Mucosa of rectum (tissue), 2 donors: ENCODE results near the gene CD55.
"Not testable (repeated sequence)": the region's sequence is repeated elsewhere in the genome, so short reads cannot be mapped to it uniquely, and the experiment has no call there.

Experiments
- H3K27ac ChIP-seq, 2 donors: one replicate each; pipeline ENCODE4 v1.7.0; 2013; ENCODE audit warnings: inconsistent platforms in 2 of 2, low read depth in 2 of 2, low read length in 2 of 2
- H3K27me3 ChIP-seq, 2 donors: one replicate each; pipeline ENCODE4 v1.7.0; 2013; ENCODE audit warnings: low read length in 2 of 2; ENCODE audit not compliant: control insufficient read depth in 2 of 2, insufficient read depth in 2 of 2
- H3K36me3 ChIP-seq, 2 donors: one replicate each; pipeline ENCODE4 v1.7.0; 2013; ENCODE audit warnings: low read length in 2 of 2; ENCODE audit not compliant: control insufficient read depth in 2 of 2, insufficient read depth in 2 of 2
- H3K4me1 ChIP-seq, 2 donors: one replicate each; pipeline ENCODE4 v1.7.0; 2013; ENCODE audit warnings: low read length in 2 of 2, mild to moderate bottlenecking in 1 of 2; ENCODE audit not compliant: control insufficient read depth in 2 of 2, insufficient read depth in 2 of 2
- H3K4me3 ChIP-seq, 2 donors: one replicate each; pipeline ENCODE4 v1.7.0; 2013; ENCODE audit warnings: low read length in 2 of 2
- H3K9ac ChIP-seq, 2 donors: one replicate each; pipeline ENCODE4 v1.7.0; 2013; ENCODE audit warnings: low read length in 2 of 2, low read depth in 1 of 2, mild to moderate bottlenecking in 1 of 2
- H3K9me3 ChIP-seq, 2 donors: one replicate each; pipeline ENCODE4 v1.7.0; 2013; ENCODE audit warnings: low read length in 2 of 2; ENCODE audit not compliant: control insufficient read depth in 2 of 2
- donor health status: healthy.
- donor health status: Normal muscosa, but diverticular disease.

CD55 gene

DNA sequence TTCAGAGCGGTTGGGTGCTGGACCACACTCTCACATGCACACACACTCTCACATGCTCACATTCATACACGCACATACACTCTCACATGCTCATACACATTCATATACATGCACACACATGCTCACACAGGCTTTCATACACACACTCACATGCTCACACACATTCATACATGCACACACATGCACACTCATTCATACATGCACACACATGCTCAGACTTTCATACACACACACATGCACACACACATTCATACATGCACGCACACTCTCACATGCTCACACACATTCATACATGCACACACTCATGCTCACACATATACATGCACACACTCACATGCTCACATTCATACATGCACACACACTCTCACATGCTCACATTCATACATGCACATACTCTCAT, 6.0 kb upstream of the CD55 start:
- Histone ChIP-seq H3K9me3 (no peaks in the 10 kb centered on the region), H3K4me1 (peaks cover 0 to 10% of the 10 kb centered on the region in 2 donors), H3K36me3 (no peaks in the 10 kb centered on the region), H3K27ac (no peak overlapping the region), H3K9ac (no peak overlapping the region), H3K27me3 (no peaks in the 10 kb centered on the region), H3K4me3 (no peak overlapping the region)

DNA sequence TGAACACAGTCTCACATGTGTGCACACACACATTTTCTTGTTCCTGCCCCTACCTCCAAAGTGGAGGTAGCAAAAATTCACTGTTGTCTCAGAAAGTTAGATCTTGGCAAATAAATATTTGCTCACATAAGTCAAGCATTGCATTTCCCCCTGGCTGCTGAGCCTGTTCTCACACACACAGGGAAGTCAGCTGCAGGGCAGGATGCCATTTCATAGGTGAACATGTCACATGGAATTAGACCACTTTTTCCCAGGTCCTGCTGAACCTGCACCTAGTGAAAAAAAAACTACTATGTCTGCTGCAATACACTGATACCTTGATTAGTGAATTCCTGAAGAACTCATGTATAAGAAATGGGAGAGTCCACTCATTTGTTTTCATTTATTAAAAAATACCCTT, 5.3 kb upstream of the CD55 start:
- Histone ChIP-seq H3K36me3 (no peaks in the 10 kb centered on the region), H3K4me1 (peaks cover 0 to 15% of the 10 kb centered on the region in 2 donors), H3K27ac (no peak overlapping the region), H3K9me3 (no peaks in the 10 kb centered on the region), H3K27me3 (no peaks in the 10 kb centered on the region), H3K4me3 (no peak overlapping the region), H3K9ac (no peak overlapping the region)

DNA sequence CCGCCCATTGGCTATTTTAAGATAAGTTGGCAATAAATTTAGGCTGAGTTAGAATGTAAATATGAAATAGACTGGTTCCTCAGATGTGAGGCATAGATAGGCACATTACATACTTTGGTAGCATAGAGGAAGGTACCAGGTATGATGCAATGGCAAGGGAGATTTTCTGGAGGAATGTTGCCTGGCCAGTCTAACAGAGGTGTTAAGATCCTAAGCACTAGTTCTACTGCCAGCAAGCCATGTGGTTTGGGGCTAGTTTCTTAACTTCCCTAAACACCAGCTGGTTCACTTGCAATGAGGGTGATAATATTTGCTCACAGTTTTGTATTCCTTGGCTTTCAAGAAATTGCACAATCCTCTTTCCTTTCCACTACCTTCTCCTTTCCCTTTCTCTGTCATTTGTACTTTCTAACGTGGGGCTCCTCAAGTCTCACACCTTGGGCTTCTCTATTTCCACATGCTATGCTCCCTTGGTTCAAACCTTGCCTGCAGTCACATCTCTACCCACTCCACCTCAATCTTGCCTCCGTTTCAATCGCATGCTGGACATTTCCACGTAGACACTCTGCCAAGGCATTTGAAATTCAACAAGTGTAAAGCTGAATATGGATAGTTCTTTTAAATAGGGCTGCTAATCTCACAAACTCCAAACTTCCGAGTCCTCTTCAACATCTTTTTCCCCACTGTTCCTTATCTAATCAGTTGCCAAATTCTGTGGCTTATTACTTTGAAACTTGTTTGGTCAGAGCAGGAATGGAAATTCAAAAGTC, 4.7 kb upstream of the CD55 start:
- Histone ChIP-seq H3K27ac (no peak overlapping the region), H3K27me3 (no peaks in the 10 kb centered on the region), H3K4me3 (no peak overlapping the region), H3K36me3 (no peaks in the 10 kb centered on the region), H3K4me1 (peaks cover 0 to 16% of the 10 kb centered on the region in 2 donors), H3K9ac (no peak overlapping the region), H3K9me3 (no peaks in the 10 kb centered on the region)

DNA sequence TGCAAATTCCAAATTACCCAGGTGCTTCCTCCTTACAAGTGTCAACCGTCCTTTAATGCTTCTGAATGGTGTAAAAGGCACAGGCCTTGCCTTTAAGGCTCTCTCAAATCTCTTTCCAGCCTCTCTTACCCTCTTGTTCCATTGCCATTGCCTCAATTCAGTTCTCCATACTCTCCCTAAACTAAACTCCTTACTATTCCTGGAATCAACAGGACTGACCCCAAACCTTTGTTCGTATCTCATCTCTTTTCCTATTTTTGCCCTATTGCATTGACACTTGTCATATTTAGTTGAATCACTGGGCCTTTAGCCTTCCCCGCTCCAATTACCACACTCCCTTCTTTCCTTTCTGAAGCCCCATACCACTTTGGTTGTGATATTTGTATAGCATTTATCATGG, 3.9 kb upstream of the CD55 start:
- Histone ChIP-seq H3K4me1 (peaks cover under 1 to 22% of the 10 kb centered on the region in 2 donors), H3K36me3 (no peaks in the 10 kb centered on the region), H3K4me3 (no peak overlapping the region), H3K9me3 (no peaks in the 10 kb centered on the region), H3K9ac (no peak overlapping the region), H3K27ac (no peak overlapping the region), H3K27me3 (no peaks in the 10 kb centered on the region)

DNA sequence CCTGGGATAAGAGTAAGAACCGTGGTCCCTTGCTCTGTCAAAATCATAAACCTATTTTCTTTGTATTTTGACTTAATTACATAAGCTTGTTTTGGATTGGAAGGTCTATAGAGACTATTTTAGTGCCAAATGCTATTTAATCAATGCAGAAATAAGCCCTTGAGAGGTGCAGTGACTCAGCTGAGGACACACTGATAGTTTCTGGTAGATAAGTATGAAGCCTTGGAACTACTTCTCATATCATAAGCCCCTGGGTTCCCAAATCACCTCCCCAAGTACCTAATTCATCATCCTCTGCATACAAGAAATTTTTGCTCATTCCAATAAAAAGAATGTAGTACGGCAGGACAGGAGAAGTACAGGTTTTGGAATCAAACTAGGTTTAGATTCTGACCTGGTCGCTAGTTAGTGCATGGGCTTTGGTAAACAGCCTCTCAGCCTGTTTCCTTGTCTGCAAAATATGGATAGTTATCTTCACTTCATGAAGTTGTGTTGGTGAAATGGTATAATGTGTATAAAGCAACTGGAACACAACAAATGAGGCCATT, 3.3 kb upstream of the CD55 start:
- Histone ChIP-seq H3K9ac (no peak overlapping the region), H3K27ac (no peak overlapping the region), H3K4me3 (no peak overlapping the region), H3K4me1 (peaks cover 4 to 26% of the 10 kb centered on the region in 2 donors), H3K36me3 (no peaks in the 10 kb centered on the region), H3K9me3 (no peaks in the 10 kb centered on the region), H3K27me3 (no peaks in the 10 kb centered on the region)

DNA sequence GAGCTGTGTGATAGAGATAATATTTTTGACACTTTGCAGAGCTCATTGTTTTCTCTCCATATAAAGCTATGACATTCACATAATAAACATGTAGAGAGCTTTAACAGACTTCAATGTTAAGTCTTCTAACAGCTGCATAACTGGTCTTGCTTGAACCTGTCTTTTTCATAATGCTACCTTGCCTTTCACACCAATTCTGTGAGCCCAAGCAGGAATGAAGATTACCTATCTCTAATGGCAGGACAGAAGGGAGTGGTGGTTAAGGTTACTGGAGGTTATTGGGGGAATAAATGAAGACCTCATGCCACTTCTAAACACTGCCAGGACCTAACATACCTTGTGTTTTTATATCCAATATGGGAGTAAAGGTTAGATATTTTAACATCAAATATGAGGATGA, 2.3 kb upstream of the CD55 start:
- Histone ChIP-seq H3K4me3 (no peak overlapping the region), H3K9me3 (no peaks in the 10 kb centered on the region), H3K27me3 (no peaks in the 10 kb centered on the region), H3K9ac (no peak overlapping the region), H3K36me3 (no peaks in the 10 kb centered on the region), H3K27ac (peak overlapping the region in 1 of 2 donors; percentile 6), H3K4me1 (peaks cover 8 to 32% of the 10 kb centered on the region in 2 donors)

DNA sequence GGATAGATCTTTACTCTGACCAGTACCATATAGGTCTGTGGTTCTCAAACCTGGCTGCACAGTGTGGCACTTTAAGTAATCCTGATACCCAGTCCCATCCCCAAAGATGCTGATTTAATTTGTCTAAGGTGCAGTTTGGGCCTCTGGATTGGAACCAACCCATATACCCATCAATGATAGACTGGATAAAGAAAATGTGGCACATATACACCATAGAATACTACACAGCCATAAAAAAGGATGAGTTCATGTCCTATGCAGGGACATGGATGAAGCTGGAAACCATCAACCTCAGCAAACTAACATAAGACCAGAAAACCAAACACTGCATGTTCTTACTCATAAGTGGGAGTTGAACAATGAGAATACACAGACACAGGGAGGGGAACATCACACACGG, 1.4 kb upstream of the CD55 start:
- H3K36me3 ChIP-seq, H3K9ac ChIP-seq, H3K4me3 ChIP-seq, H3K27me3 ChIP-seq, H3K9me3 ChIP-seq: not testable (repeated sequence)
- peak overlapping the region in 1 of 2 donors; percentile 33 for H3K27ac ChIP-seq
- H3K4me1 ChIP-seq: peaks cover 8 to 32% of the 10 kb centered on the region in 2 donors

DNA sequence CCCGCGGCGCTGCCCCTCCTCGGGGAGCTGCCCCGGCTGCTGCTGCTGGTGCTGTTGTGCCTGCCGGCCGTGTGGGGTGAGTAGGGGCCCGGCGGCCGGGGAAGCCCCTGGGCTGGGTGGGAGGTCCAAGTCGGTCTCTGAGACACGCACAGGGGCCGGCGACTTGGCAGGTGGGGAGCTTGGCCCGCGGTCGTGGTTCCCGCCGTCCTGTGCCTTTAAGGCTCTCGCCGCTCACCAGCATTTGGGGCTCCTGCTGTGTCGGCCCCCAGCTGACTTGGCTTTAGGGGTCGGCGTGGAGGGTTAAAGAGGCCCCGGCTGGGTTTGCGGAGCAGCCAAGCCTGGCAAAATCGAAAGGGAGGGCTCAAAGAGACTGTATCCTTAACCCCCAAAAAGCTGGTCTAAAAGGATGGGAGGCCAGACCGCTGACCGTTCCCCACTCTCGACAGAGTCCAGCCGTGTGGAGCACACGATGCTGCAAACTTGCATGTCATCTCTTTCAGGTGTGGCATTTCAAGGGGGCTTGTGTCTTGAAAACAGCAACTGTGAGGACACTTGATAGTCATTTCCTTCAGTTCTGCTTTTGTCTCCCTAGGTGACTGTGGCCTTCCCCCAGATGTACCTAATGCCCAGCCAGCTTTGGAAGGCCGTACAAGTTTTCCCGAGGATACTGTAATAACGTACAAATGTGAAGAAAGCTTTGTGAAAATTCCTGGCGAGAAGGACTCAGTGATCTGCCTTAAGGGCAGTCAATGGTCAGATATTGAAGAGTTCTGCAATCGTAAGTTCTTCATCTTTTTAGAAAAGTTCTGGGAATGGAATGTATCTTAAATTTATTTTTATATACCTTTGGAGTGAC, 540 bp downstream of the CD55 start:
- peak overlapping the region; percentile 89 to 99 for H3K4me3 ChIP-seq
- H3K9ac ChIP-seq: peak overlapping the region; percentile 98 to 100
- H3K27me3 ChIP-seq: no peaks in the 10 kb centered on the region
- peaks cover 9 to 10% of the 10 kb centered on the region in 2 donors for H3K36me3 ChIP-seq
- H3K27ac ChIP-seq: peak overlapping the region; percentile 93 to 96
- H3K9me3 ChIP-seq: no peaks in the 10 kb centered on the region
- peaks cover 8 to 24% of the 10 kb centered on the region in 2 donors for H3K4me1 ChIP-seq

DNA sequence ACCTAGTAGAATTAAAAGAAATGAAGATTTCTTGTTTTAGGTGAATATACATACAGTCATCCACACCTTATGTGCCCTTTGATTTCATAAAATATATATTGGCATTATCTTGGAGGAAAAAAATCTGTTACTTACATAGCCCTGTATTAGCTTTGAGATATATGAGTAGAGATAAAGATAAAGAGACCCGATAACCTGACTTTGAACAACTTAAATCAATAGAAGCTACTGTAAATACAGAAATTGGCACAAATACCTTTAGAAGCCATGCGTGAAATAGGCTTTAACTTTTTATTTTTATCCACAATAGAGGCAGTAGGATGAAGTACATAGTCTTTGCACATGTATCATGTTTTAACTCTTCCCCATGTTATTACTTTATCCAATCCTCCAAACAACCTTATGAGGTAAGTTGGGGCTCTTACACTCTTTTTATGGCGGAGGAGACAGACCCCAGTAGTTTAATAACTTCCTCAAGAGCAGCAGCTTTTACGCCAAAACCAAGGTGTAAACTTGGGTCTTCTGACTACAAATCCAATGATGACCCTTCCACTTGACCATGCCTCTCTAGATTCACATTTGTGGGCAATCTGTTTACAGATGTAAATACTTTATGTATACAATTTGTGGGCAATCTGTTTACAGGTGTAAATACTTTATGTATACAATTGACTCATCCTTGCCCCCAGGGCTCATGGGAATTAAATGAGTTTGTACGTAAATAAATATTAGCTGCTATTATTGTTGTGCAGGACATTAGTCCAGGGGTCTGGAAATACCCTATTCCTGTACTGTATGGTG, 2.1 kb downstream of the CD55 start:
- Histone ChIP-seq H3K27me3 (no peaks in the 10 kb centered on the region), H3K36me3 (peaks cover 24% of the 10 kb centered on the region in 2 donors), H3K27ac (no peak overlapping the region), H3K4me3 (peak overlapping the region in 1 of 2 donors; percentile 99), H3K4me1 (peaks cover 8 to 23% of the 10 kb centered on the region in 2 donors), H3K9me3 (no peaks in the 10 kb centered on the region), H3K9ac (peak overlapping the region in 1 of 2 donors; percentile 19)
